A204.1 (cell line): Measurements from ENCODE around the gene KNSTRN.
A peak's percentile ranks its signal among the peaks of the same experiment; 100 is the strongest.

Experiments used
- FAIRE-seq: peaks from 2 replicates; lab custom pipeline; 2012; peaks lifted over from hg19 to GRCh38; lab: Jason Lieb, UNC

KNSTRN gene, protein sequence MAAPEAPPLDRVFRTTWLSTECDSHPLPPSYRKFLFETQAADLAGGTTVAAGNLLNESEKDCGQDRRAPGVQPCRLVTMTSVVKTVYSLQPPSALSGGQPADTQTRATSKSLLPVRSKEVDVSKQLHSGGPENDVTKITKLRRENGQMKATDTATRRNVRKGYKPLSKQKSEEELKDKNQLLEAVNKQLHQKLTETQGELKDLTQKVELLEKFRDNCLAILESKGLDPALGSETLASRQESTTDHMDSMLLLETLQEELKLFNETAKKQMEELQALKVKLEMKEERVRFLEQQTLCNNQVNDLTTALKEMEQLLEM

DNA sequence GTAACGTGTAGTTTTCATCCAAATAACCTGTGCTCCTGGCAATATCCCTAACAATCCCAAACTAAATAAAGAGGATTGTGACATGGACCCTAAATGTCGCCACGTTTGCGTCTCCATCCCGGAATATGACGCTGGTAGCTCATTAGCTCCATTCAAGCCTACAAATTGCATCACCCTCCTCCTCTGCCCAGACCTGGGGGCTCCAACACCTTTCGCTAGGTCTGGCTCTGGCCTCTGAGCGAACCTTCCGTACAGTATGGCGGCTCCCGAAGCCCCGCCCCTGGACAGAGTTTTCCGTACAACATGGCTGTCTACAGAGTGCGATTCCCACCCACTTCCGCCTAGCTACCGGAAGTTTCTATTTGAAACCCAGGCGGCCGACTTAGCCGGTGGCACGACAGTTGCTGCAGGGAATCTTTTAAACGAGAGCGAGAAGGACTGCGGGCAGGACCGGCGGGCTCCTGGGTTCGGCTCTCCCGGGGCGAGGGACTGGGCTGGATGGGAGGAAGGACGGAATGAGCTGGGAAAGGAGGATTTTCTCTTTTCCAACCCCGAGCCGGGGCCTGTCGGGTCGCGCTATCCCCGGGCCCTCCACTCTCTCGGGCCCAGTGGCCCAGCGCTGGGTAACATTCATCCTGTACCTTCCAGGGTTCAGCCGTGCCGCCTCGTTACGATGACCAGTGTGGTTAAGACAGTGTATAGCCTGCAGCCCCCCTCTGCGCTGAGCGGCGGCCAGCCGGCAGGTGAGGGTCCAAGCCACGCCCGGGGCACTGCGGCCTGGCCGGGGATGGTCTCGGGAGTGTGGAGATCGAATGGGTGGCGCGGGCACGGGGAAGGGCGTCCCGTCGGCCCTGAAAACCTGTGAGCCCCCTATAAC lies at the start of gene KNSTRN:
KNSTRN (plus strand) TSS at position 142 of the 877 bp plus-strand sequence; CDS start at position 257, 115 bp downstream.
- peak; percentile 91 for FAIRE-seq

DNA sequence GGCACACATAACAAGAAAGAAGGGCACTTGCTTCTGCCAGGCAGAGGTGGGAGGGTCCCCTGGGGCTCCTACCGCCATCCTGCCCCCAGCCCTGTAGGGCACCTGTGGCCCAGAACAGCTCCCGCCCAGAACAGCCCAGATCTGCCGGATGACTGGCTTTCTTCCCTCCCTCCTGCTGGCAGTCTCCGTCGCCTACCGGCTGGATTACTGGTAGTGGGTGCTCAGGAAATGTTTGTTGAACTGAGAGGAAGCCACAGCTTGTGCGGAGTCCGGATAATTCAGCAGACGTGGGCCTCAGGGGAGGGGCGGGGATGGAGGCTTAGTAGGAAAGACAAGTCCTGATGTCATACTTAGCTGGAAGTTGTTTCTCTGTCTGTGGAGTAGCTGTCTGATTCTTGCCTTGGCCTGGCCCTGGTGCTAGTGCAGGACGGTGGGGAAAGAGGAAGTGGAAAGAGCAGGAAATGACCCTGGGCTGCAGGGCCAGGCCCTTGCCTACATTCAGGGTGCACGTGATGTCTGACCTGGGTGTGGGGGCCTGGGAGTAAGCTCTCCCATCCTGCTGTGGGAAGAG lies 48.5 kb upstream of the KNSTRN start:
- FAIRE-seq: no peak

DNA sequence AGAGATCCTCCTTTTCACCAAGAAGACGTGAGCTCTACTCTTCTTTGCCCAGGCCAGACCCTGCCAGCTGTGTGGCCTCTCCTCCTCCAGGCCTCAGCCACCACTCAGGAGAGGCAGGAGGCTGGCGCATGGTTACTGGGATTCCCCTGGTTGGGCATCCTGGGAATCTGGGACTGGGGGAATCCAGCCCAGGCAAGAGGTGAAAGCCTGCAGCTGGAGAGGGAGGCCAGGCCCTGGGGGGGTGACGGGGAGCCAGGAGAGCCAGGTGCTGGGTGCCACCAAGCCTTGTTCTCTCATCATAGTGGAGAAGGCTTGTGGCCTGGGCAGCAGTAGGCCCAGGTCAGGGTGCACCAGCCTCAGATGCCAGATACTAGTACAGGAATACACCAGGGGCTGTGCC lies 48.0 kb upstream of the KNSTRN start:
- no peak for FAIRE-seq

DNA sequence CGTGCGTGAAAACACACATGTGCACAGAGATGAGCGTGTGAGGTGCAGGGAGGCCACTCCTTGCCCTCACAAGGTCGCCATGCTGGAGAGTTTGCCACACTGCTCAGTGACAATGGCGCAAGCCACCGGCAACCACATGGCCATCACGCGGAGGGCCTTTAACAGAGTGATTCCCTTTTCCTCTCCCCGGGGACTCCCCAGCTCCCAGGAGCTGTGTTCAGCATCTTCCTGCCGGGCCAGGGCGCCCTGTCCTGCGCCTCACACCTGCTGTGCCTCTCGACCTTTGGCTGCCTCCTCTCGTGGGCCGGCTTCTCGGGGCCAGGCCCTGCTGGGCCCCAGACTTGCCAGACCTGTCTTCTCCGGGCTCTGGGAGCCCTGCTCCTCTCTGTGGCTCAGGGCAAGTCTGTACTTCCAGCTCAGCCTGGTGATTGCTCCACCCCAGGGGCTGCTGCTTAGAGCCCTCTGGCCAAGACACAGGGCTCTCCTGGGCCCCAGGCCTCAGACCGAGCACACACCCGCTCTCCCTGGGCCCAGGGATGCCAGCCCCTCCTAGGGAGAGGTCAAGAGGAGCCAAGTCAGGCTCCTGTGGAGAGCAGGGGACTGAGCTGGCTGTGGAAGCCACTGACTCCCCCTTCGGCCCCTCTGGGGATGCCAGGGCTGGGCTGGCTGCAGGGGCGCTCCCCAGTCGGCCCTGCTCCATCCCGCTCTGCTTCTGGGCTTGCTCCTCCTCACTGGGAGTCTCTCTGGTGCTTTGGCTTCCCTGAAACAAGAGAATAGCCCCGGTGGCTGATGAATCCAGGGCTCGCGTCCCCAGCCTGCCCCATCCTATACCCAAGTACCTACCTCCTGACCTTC lies 47.4 kb upstream of the KNSTRN start:
- no peak for FAIRE-seq

DNA sequence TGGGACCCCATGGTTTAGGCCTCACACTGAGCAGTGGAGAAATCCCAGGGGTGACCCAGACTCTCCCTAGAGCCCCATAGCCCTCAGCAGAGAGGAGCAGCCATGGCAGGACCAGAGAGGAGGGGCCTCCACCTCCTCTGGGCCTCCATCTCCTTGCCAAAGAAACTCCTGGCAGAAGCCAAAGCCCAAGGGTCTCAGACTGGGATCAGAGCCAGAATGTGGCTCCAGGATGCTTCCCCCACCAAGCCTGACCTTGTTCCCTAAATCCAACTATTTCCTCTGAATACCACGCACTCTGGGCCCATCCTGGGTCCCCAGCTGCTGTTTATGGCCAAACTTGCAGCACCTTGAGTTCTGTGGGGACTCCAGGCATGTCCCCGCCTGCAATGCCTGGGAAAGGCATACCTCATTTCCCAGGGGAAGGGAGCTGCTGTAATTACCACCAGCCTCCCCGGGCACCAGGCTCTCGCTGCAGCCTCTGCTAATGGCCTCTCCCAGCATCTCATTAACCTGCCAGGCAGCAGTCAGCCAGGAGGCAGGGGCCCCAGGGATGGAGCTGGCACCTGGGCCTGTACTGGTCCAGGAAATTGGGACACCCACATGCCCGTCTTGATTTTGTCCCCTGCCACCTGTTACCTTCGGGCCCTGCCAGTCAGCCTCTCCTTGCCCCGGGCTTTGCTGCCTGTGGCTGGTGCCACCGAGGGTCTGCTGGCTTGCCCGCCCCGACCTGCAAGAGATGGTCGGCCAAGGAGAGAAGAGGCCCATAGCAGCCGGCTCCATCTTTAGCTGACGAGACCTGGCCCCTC lies 46.4 kb upstream of the KNSTRN start:
- FAIRE-seq: no peak

DNA sequence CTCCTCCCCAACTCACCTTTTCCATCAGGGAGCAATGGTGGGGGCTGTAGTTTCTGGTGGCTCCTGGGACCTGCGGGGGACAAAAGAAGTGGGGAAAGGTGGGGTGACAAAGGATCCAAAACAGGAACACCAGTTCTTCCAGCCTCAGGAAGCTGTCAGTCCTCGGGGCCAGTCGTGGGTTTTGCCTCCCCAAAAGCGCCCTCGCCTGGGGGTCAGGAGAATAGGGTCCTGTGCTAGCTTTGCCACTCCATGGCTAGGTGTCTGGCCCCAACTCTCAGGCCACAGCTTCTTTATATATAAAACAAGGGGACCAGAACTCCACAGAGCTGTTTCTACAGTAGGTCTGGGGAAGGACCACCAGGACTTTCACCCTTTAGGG lies 45.8 kb upstream of the KNSTRN start:
- no peak for FAIRE-seq

DNA sequence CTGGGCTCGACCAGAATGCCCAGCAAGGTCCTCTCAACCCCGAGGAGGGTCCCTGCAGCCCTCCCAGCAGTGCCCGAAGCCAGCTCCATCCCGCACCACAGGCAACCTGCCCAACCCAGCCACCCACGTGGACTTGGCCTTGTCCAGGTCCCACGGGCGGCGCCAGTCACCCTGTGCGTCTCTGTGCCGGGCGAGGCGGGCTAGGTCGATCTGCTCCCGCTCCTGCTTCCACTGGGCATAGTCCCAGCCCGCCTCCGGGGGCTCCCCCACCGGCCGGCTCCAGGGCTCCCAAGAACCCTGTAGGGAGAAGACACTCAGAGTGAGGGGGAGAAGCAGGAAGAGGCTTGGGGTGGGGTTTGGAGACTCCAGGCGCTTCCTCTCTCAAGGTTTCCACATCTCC lies 44.9 kb upstream of the KNSTRN start:
- FAIRE-seq: no peak

DNA sequence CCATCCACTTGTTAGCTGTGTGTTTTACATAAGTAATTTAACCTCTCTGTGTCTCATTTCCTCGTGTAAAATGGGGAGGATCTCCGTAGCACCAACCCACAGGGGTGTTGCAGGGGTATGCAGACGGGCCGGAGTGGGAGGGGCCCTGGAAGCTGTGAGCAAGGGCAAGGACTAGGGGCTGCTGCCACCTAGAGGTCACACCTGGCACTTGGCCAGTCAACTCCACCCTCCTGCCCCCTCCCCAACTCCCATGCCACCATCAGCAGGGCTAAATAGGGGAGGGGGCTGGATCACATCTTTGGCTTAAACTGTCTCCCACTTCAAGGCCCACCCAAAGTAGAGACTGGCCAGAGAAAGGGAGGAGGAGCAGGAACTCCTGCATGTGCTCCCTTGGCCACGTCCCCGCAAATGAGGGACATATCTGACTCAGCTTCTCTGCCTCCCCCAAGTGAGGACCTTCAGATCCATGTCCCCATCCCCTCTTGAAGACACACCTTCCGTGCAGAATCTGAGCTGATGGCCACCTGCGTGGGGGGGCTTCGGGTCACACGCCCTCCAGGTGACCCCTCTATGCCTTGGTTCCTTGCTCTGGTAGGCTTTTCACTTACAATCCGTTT lies 44.4 kb upstream of the KNSTRN start:
- no peak for FAIRE-seq

DNA sequence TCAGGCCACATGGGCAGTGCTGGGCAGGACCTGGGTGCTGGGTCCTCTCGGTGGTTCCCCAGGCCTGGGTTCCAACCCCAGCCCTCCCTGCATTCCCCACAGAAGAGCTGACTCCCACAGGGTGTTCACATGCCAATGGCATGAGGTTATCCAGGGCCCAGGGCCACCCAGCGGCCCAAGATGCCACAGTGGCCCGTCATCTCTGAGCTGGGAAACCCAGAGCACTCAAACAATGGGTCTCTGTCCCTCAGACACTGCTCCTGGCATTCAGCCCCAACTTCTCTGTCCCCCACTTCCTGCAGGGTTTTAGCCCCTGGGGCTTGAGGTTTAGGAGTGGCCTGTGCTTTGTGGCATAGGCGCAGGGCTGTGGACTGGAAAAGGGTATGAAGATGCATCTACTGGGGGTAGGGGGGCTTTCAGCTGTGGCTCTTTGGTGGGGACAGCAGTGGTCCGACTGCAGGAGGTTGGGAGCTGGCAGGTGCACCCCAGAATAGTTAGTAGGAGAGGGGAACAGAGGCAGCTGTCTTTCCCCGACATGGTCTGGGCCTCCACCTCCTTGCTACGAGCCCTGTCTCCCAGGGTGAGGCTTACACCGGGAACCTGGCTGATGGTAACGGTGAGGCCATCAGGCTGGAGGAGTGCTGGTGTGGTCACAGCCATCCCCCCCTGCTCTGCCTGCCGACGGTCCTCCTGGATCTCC lies 43.5 kb upstream of the KNSTRN start:
- FAIRE-seq: no peak

DNA sequence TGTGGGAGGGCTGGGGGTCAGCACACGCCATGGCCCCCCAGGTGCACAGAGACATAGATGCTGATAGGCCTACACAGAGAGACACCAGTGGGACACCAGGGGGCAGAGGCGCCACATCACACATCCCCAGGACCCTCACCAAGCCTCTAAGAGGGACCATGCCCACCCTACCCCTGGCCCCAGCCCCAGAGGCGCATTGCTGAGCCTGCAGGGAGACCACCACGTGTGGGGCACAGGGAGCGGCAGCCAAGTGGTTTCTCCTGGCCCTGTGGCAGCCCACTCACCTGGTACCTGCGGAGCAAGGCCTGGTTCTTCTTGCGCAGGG lies 42.9 kb upstream of the KNSTRN start:
- FAIRE-seq: no peak

DNA sequence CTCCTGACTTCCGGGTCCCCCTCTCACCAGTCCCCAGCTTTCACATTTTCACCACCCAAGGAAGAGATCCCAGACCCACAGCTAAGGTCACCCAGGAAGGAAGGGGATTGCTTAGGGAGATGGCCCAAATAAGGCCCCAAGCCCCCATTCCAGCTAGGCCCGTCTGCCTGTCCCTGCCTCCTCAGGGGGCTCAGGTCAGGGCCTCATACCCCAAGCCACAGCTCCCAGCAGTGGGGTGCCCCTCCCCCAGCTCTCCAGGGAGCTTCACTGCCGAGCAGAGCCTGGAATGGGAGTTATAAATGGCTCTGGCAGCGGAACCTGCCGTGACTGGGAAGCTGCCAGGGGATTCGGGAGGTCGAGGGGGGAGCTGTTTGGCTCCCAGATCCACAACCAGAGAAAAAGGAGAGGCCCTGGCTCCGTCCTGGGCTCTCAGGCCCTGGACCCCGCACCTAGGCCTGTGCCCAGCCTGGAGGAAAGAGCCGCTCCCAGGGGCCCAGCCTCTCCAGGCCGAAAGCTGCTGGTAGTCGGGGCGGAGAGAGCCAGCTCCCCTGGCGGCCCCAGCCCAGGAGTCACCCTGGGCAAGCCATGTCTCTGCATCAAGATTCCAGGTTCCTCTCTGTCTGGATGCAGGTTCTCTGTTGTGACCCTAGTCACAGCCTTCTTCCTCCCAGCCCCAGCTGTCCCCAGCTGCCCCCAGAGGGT lies 42.3 kb upstream of the KNSTRN start:
- no peak for FAIRE-seq

DNA sequence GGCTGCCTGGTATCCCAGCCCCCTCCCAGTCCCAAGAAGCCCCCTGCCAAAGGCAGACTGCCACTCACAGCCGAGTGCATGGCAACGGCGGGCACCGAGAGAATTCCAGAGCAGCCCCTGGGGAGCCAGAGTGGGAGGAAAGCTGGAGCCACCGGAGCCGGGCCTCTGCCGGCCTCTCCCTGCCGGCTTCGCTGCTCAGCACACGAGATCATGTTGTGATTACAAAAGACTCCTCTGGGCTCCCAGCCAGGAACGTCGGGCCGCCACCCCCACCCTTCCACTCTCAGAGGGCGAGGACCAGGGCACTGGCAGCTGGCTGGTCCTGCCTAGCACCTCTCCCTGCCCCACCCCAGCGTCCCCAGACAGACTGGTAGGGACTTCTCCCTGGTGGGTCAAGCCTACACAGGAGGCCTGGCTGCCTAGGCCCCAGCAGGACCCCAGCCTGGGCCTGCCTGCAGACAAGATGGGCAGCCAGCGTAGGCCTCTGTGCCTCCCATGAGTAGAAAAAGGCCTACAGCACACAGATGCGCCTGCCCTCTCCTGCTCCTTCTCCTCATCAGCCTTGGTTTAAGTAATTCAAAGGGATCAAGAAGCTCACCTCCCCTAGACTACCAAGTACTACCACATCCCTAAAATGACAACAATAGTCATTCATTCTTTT lies 41.7 kb upstream of the KNSTRN start, which contains the start of gene CCDC9B:
CCDC9B (minus strand) TSS at position 200 of the 661 bp plus-strand sequence; CDS start at position 80, 120 bp downstream.
- FAIRE-seq: no peak

DNA sequence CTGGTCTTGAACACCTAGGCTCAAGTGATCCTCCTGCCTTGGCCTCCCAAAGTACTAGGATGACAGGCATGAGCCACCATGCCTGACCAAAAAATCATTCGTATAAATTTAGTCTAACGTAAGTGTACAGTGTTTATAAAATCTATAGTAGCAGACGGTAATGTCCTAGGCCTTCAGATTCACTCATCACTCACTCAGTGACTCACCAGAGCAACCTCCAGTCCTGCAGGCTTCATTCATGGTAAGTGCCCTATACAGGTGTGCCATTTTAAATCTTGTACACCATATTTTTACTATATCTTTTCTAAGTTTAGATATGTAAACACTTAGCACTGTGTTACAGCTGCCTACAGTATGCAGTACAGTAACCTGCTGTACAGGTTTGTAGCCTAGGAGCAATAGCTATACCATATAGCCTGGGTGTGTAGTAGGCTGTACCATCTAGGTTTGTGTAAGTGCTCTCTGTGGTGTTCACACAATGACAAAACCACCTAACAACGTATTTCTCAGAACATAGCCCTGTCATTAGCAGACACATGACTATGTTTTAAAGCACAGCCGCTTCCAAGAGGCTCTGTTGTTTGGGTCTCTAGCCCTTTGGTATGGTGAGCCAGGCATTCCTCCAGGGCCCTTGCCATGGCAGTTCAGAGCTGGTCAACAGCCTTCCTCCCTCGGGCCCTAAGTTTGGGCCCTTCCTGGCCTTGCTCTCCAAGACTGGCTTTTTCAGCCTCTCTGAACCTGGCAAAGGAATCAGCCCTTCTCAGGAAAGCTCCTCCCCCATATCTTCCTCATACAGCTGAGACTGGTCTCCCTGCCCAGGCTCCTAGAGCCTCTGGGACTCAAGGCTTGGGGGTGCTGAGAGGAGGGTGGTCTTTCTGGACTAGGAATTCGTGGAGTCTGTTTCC lies 39.9 kb upstream of the KNSTRN start:
- no peak for FAIRE-seq

DNA sequence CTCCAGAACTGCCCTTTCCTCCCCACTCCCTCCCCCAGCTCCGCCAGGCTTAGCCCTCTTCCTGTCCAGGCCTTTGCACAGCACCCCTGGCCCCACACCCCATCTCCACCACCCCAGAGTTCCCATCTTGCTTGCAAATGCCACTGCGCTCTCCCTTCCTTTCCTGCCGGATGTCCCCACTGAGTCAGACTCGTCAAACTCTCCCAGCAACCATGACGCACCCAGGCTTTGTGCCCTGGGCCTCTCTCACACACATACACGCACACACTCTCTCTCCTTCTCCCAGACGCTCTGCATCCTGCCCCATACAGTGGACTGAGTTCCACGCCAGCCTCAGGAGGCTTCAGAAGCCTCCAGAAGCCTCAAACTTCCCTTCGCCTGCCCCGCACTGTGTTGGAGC lies 39.0 kb upstream of the KNSTRN start:
- no peak for FAIRE-seq

DNA sequence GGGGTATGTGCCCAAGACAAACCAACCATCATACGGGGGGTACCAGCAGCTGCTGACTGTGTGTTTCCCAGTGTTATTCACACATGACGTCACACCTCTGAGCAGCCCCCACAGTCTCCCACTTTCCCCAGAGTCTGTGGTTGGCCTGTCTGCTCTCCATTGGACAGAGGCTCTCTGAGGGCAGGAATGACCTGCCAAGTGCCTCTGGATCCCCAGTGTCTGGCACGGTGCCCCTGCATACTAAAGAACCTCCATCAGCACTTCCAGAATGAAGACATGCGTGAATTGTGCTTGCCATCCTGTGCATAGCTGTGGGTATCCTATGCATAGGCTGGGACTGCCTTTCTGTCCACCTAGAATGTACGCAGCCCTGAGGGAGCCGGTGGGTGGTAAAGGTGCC lies 38.3 kb upstream of the KNSTRN start:
- FAIRE-seq: no peak

DNA sequence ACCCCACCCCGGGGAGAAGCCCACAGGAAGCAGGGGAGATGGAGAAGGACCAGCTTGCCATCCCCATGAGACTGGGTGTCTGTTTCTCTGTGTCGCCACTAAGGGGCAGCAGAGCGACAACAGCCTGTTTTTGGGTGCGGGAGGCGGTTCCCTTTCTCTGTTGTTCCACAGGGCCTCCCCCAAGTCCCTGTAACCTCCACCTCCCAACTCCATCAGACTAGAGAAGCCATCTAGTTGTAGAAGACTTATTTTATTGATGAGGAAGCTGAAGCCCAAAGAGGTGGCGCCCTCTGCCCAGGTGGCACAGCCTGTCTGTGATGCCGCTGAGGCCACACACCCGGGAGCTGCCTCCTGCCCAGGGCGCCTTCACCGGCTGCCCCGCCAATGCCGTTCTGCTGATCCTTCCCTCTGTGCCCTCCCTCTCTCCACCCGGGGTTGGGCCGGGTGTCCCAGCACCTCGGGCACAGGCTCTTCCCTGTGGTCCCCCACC lies 37.8 kb upstream of the KNSTRN start:
- FAIRE-seq: no peak

DNA sequence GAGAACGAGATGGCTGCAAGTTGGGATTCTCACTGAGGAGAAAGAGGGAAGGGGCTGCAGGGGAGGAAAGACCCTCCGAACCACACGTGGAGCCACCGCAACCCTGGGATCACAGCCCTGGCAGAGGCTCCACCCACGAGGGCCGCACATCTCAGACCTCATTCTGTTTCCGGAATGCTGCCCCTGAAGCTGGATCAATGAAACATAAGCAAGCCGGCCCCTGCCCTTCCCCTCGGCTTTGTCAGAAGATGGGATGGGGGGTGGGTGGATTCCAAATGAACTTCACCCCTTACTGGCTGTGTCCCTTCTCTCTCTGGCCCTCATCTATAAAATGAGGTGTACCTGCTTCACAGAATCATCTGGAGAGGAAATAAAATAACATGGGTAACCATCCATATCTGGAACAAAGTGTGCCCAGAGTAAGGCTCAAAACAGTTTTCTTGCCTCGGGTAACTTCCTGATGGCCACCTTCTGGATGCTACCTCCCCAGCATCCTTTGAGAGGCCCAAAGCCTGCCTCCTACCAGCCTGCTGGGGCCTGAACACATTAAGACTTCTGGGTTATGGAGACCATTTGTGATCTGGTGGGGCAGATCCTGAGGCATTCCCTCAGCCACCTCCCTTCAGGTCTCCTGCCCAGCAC lies 37.2 kb upstream of the KNSTRN start:
- no peak for FAIRE-seq
